Umbilical cord (tissue), 2 donors: ENCODE results near the gene PKD2. TPM values are rescaled to one million over a fixed set of nuclear protein-coding genes. Genes with fewer than 3 reads are reported as not detected.
"Not testable (repeated sequence)": the region's sequence is repeated elsewhere in the genome, so short reads cannot be mapped to it uniquely, and the experiment has no call there.

Experiments used
- DNase-seq: peaks from one replicate; pipeline ENCODE4 v3.0.0-alpha.2; 2015; ENCODE audit warnings: low spot score
- total RNA-seq: library from RNA; depleted of rRNA; stranded (reverse); fragments of >200 nt; gene quantifications from one replicate; pipeline ENCODE4 v1.2.3, GENCODE V29; 2014; ENCODE audit warnings: low replicate concordance; ENCODE audit not compliant: insufficient read depth

The PKD2 gene
- total RNA-seq, 1 donor from 2014 or later: 70.3 TPM

DNA sequence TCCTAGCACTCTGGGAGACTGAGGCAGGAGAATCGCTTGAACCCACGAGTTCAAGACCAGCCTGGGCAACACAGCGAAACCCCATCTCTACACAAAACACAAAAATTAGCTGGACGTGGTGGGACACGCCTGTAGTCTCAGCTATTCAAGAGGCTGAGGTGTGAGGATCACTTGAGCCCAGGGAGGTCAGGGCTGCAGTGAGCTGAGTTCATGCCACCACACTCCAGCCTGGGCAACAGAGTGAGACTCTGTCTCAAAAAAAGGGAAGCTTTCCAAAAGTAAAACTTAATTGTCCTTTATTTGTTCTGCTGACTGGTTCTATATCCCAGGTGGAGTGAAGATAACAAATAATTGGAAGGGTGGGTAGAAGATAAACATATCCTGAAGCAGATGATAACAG lies 105.4 kb downstream of the PKD2 start:
- no peak for DNase-seq

DNA sequence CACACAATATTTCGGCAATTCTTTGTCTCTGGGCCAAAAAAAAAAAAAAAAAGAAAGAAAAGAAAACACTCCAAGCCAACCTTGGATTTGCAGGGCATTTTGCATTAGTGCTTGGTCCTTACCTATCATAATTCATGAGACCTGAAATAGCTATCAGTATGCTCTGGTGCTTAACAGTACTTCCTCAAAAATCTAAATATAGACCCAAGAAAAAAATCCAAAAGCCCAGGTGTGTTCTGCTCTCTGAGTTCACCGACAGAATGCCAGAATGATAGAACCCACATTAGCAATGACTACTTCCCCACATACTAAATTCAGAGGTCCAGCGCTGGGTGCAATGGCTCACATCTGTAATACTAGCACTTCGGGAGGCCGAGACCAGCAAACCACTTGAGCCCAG lies 108.2 kb downstream of the PKD2 start:
- DNase-seq: no peak

- no peak for DNase-seq
Observed at GRCh38 chr4:88119943-88120342, 112.5 kb downstream of the PKD2 start.

GRCh38 chr4:88122260-88122659 lies 114.8 kb downstream of the PKD2 start:
- DNase-seq: not testable (repeated sequence)

Other genes with a start within 250 kb of the PKD2 start
- gene IBSP, start 208.1 kb upstream of the PKD2 start, total RNA-seq: 3.6 TPM
- 10.8 TPM for gene MEPE, start 174.7 kb upstream of the PKD2 start, total RNA-seq
- 1,479 TPM for gene SPP1, start 31.9 kb upstream of the PKD2 start, total RNA-seq
- 9.1 TPM for gene ABCG2, start 151.0 kb downstream of the PKD2 start, total RNA-seq